HG03354 (cell line): ENCODE data around the gene GPANK1.

Source experiments
- ATAC-seq: cut with Tn5 transposase; IDR thresholded peaks from one replicate; pipeline ENCODE4 v1.9.1; 2021; ENCODE audit warnings: mild to moderate bottlenecking; ENCODE audit not compliant: unreplicated experiment, poor library complexity, severe bottlenecking

The GPANK1 gene

DNA sequence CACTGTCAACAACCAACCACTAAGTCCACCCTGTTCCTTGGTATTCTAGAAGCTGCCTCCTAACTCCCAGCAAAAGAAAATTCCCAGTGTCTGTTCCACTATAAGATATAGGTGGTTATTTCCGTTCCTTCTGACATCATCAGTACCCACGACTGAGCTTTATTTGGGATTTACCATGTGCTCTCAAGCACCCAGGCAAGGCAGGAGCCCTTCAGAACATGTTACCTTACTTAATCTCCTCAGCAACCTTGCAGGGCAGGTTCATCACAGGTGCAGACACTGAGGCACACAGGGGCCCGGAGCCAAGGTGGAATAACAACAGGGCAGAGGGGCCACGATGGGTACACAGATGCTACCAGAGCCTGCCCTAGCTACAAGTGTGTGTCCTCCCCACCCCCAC is 27.6 kb upstream of the GPANK1 start:
- ATAC-seq, result no peak

- ATAC-seq, result no peak
Measured at GRCh38 chr6:31691564-31692108, 26.8 kb upstream of the GPANK1 start.

DNA sequence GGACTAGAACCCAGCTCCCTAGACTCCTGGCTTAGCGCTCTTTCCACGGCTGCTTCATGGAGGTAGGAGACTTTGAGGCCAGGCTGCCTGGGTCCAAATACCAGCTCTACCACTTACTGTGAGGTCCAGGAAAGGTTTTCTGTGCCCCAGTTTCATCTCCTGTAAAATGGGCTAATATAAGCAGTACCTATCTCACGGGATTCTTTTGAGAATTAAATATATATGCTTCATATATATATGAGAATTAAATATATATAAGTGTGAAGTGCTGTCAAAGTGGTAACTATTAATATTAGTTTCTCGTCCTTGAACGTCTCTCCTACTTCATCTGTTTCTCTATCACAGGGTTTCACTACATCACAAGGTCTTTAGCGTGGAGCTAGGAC is 26.3 kb upstream of the GPANK1 start:
- no peak for ATAC-seq

GRCh38 chr6:31690231-31691077 is 25.7 kb upstream of the GPANK1 start:
- ATAC-seq, result no peak

DNA sequence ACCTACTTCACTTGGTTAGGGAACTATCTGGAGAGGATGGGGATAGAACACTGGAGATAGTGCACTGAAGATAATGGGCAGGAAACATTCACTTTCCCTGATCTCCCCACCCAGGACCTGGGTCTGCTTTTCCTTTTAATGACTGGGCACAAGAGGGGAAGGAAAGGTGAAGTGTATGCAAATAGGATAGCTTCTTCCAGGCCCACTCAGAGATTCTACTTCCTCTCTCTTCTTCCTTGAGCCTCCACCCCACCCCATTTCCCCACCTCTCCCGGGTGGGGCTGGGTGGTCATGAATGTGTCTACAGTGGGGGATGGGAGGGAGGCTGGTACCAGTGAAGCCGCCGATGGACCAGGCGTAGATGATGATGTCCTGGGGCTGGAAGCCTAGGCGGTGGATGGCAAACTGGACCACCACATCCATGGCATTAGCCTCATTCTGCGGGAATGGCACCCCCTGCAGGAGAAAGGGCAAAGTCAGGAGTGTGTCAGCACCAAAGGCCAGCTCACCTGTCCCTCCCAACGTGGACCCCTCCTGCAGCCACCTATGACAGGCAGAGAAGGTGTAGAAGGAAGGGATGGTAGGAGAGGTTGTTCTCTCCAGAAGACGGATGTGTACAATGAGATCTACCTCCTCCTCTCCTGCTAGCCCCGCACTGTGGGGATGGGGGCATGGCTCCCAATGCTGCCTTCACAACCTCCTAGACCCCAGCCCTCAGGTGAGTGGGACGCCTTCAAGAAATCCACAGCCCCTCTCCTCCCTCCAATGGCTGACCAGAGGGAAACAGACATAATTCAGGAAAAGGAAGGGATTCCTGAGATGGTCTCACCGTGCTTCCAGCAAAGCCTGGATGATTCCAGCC is 24.7 kb upstream of the GPANK1 start:
- ATAC-seq, result no peak

DNA sequence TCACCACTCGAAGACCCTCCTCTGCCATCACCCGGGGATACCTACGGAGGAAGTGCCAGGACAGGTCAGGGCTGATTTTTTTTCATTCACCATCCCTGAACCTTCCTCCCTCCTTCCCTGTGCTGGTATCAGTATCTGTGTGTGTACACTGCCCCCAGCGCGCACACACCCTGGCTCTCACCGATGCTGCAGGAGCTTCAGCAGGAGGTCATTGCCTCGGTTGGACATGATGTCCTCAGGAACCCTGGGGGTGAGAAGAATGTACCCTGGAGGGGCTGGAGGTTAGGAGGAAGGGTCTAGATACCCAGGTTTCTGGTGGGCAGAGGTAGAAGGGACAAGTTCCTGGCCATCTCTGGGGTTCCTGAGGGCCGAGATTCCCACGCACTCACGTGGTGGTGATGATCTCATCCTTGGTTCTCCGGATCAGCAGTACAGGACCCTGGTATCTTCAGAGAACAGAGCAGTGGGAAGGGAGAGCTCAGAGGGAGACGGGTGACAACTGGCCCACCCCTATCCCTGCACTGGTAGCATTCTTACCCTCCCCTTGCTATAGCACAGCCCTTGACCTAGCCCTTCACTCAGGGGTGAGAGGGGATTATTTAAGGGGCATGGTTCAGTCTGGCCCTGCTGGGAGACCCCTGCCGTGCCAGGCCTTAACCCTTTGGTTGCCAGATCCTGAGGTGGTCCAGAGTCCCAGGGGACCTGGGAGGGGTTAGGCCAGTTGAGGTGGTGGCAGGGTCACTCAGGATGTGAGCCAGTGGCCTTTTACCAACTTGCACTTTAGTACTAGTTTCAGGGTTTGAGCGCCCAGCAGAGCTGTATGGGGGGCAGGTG is 23.3 kb upstream of the GPANK1 start:
- no peak for ATAC-seq

DNA sequence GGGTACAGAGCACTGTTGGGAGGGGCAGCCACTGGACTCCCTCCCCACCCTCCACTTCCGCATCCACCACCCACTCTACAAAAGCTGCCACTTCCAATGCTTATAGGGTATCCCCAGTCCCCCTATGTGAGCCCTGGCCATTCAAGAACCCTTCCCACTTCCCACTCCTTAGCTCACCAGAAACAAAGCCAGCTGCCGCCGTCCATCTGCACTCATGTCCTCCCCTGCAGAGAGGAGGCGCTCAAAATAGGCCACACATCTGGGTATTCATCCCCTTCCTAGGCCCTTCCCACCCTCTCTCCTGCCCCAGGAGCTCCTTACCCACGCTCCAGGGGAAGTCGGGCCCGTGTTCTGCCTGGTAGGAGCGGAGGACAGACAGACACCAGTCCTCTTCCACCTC is 22.5 kb upstream of the GPANK1 start:
- no peak for ATAC-seq

GRCh38 chr6:31686483-31686882 is 21.7 kb upstream of the GPANK1 start:
- ATAC-seq, result no peak

DNA sequence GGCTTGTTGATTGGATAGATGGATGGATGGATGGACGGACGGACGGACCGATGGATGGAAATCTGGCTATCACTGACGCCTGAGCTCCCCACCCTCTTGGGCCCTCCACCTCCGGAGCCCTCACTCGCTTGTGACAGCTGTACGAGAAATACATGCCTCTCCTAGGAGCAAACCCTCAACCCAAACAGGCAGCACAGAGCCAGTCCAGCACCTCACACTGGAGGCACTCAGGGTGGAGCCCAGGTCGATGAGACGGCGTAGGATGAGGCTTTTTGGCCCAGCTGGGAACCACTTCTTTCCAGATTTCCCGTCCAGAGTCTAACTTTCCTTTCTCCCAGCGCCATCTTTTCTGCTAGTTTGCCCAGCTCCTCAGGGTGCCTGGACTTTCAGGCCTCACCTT is 18.8 kb upstream of the GPANK1 start:
- ATAC-seq, result no peak

DNA sequence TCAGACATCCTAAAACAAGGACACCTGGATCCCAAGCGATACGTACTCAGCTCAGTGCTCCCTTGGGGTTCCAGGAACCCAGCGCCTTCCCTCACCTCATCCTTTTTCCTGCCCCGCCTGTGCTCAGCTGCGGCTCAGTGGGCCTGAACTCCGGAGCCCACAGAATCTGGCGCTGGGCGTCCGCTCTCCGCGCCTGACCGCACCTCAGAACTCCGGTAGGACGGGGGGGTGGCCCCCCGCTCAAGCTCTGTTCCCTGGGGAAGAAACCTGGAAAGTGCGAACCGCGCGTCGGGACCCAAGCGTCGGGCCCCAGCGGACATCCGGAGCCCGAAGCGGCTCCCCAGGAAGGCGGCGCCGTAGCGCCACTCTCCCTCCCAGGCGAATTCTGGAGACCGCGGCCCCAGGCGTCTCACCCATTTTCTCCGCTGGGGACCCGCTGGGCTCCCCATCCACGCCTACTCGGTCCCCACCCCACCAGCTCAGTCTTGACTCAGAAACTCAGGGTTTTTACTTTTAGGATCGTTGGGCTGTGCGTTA is 16.4 kb upstream of the GPANK1 start:
- peak; percentile 39 for ATAC-seq

- ATAC-seq, result peak; percentile 48
Measured at GRCh38 chr6:31680226-31681134, 15.7 kb upstream of the GPANK1 start, which contains the start of gene LY6G5C. Gene LY6G5C, minus strand, starts transcription at chr6:31681067. Its CDS starts 694 bp downstream, at chr6:31680373.

DNA sequence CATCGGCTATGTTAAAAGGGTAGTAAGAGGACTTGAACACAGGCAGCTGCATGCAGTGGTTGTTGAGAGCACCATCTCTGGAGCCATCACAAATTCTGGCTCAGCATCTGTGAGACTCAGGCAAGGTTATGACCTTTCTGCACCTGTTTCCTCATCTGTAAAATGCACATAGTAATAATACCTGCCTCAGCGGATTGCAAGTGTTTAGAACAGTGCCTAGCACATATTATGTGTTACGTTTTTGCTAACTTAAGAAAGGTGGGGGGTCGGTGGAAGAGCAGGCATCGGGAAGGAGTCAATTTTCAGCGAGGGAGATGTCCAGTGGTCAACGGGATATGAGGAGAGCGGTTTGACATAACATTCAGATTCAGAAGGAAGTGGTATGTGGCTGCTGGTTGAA is 13.2 kb upstream of the GPANK1 start:
- no peak for ATAC-seq

DNA sequence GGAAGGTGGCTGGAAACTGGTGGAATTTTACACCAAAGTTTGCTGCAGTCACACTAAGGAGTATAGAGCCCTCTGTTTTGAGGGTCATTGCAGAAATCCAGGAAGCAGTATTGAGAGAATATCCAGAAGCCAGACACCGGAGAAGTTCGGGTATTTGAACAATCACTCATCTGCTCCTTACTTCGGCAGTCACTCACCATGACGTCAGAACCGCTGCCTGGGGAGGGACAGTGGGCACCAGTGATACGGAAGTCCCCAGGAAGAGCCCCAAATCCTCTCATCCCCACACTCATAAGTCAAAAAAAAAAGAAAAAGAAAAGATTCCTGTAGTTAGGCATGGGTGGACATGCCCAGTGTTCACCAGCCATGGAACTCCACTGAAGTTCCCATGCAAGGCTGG is 12.1 kb upstream of the GPANK1 start:
- no peak for ATAC-seq

- no peak for ATAC-seq
Measured at GRCh38 chr6:31676322-31676903, 11.6 kb upstream of the GPANK1 start.

DNA sequence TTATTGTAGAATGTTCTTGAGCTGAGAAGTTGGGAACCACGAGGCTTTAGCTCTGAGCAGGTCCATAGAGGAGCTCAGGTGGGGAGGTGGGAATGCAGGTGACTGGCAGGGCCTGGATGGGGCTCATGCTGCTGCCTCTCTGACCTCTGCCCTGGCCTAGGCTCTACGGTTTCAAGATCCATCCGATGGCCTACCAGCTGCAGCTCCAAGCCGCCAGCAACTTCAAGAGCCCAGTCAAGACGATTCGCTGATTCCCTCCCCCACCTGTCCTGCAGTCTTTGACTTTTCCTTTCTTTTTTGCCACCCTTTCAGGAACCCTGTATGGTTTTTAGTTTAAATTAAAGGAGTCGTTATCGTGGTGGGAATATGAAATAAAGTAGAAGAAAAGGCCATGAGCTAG is 4.9 kb upstream of the GPANK1 start, which contains the start of gene LY6G5B:
Gene LY6G5B, plus strand, starts transcription at position 301 of the 400 bp plus-strand sequence. CDS start 975 bp downstream, outside the sequence.
- ATAC-seq, result no peak

- no peak for ATAC-seq
Measured at GRCh38 chr6:31666337-31666965, 1.7 kb upstream of the GPANK1 start.

DNA sequence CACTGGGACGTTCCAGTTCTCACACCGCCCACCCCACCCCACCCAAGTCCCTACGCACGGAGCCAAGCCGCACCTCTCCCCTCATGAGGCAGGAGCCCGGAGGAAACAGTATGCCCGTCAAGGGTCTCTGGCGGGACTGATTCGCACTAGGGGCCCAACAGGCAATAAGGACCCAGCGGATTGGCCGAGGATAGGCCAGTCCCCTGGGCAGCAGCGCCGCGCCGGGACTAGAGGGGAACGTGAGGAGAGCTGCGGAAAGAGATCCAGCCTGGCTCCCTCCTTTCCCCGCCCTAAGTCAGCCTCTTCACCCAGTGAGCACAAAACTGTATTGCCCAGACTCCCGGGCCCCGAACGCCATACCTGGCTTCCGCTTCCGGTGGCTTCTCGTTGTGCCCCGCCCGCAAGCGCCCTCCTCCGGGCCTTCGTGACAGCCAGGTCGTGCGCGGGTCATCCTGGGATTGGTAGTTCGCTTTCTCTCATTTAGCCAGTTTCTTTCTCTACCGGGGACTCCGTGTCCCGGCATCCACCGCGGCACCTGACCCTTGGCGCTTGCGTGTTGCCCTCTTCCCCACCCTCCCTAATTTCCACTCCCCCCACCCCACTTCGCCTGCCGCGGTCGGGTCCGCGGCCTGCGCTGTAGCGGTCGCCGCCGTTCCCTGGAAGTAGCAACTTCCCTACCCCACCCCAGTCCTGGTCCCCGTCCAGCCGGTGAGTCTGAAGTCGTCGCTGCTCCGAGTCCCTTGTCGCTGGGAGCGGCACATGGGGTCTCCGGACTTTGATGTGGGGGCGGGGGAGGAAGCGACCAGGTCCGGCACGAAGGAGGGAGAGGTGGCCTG is 922 bp upstream of the GPANK1 start, which contains the start of gene CSNK2B:
Gene CSNK2B, plus strand, starts transcription at position 580 of the 836 bp plus-strand sequence. CDS start 752 bp downstream, outside the sequence.
- ATAC-seq, result peak; percentile 82
